GM23338 (cell line): Measurements from ENCODE around the gene CCDC188. TPM values are rescaled to one million over a fixed set of nuclear protein-coding genes. Genes with fewer than 3 reads are reported as not detected.

Experiments used
- ATAC-seq: fragments of 200-7000 bp; cut with Tn5 transposase; 3 replicates; pipeline ENCODE4 v1.9.1; 2020
- DNase-seq: peaks from one replicate; pipeline ENCODE4 v3.0.0-alpha.2; 2015; ENCODE audit warnings: low spot score
- H2AFZ ChIP-seq: fragments of 200-600 bp; sonication (generic); 2 replicates; pipeline ENCODE4 v1.8.0; 2016; ENCODE audit warnings: antibody characterized with exemption, mild to moderate bottlenecking, moderate library complexity
- H3F3A ChIP-seq: fragments of 200-600 bp; sonication (generic); replicated peaks from 2 replicates; pipeline ENCODE4 v1.8.0; 2017; ENCODE audit warnings: antibody characterized with exemption, mixed run types, low read depth
- H3K27ac ChIP-seq: fragments of 200-600 bp; sonication (generic); 2 replicates; pipeline ENCODE4 v1.6.1; 2016; ENCODE audit warnings: low read depth
- H3K27me3 ChIP-seq: fragments of 200-600 bp; sonication (generic); 2 replicates; pipeline ENCODE4 v1.8.0; 2016; ENCODE audit warnings: mild to moderate bottlenecking, mixed run types, moderate library complexity; ENCODE audit not compliant: insufficient read depth
- H3K36me3 ChIP-seq: fragments of 200-600 bp; sonication (generic); 2 replicates; pipeline ENCODE4 v1.8.0; 2016; ENCODE audit warnings: mild to moderate bottlenecking; ENCODE audit not compliant: insufficient read depth
- H3K4me1 ChIP-seq: fragments of 200-600 bp; sonication (generic); 2 replicates; pipeline ENCODE4 v1.8.0; 2016; ENCODE audit warnings: mild to moderate bottlenecking, moderate library complexity; ENCODE audit not compliant: insufficient read depth
- H3K4me2 ChIP-seq: fragments of 200-600 bp; sonication (generic); 2 replicates; pipeline ENCODE4 v1.7.1; 2017; ENCODE audit warnings: mixed run types
- H3K4me3 ChIP-seq: fragments of 200-600 bp; sonication (generic); 2 replicates; pipeline ENCODE4 v1.6.1; 2016; ENCODE audit warnings: mixed run types
- H3K79me2 ChIP-seq: fragments of 200-600 bp; sonication (generic); replicated peaks from 2 replicates; pipeline ENCODE4 v1.8.0; 2017; ENCODE audit warnings: mild to moderate bottlenecking; ENCODE audit not compliant: insufficient read depth
- H3K9me2 ChIP-seq: fragments of 200-600 bp; sonication (generic); 2 replicates; pipeline ENCODE4 v1.8.0; 2017; ENCODE audit not compliant: insufficient read depth
- H4K20me1 ChIP-seq: fragments of 200-600 bp; sonication (generic); replicated peaks from 2 replicates; pipeline ENCODE4 v1.8.0; 2017; ENCODE audit warnings: mild to moderate bottlenecking; ENCODE audit not compliant: insufficient read depth
- H3K27ac Mint-ChIP-seq: 2 replicates; pipeline ENCODE4 v1.8.0; 2020; ENCODE audit warnings: inconsistent platforms, mild to moderate bottlenecking, moderate library complexity, mixed read lengths
- H3K27me3 Mint-ChIP-seq: 3 replicates; pipeline ENCODE4 v1.8.0; 2022; ENCODE audit warnings: low read depth, mild to moderate bottlenecking, moderate library complexity, mixed read lengths, inconsistent platforms; ENCODE audit not compliant: insufficient read depth, poor library complexity
- H3K36me3 Mint-ChIP-seq: 3 replicates; pipeline ENCODE4 v1.8.0; 2021; ENCODE audit warnings: low read depth, mild to moderate bottlenecking, inconsistent platforms, moderate library complexity, mixed read lengths
- H3K4me1 Mint-ChIP-seq: 3 replicates; pipeline ENCODE4 v1.8.0; 2020; ENCODE audit warnings: mild to moderate bottlenecking, inconsistent platforms, mixed read lengths
- H3K4me3 Mint-ChIP-seq: 3 replicates; pipeline ENCODE4 v1.8.0; 2021; ENCODE audit warnings: moderate library complexity, mild to moderate bottlenecking, inconsistent platforms, mixed read lengths
- H3K9me3 Mint-ChIP-seq: 3 replicates; pipeline ENCODE4 v1.8.0; 2020; ENCODE audit warnings: moderate library complexity, mild to moderate bottlenecking, inconsistent platforms, mixed read lengths
- CTCF ChIP-seq, 2 experiments: fragments of 200-600 bp in 1 of 2; sonication (generic) in 1 of 2; conservative IDR thresholded peaks; 2 replicates each; pipeline versions ENCODE4 v1.5.1 to v1.6.1; 2016 to 2017; ENCODE audit warnings: antibody characterized with exemption in 2 of 2, low read depth in 2 of 2, mild to moderate bottlenecking in 2 of 2, moderate library complexity in 1 of 2
- ETS1 ChIP-seq: IDR thresholded peaks from 2 replicates; pipeline ENCODE4 v1.6.1; 2016; ENCODE audit warnings: antibody characterized with exemption
- EZH2phosphoT487 ChIP-seq: fragments of 200-600 bp; sonication (generic); IDR thresholded peaks from one replicate; pipeline ENCODE4 v1.8.1; 2018; ENCODE audit warnings: antibody characterized with exemption; ENCODE audit not compliant: unreplicated experiment
- NANOG ChIP-seq: IDR thresholded peaks from 2 replicates; pipeline ENCODE4 v1.6.1; 2016; ENCODE audit warnings: antibody characterized with exemption, borderline replicate concordance
- ZNF331 ChIP-seq: fragments of 250-450 bp; sonication (Bioruptor Pico); IDR thresholded peaks from 2 replicates; pipeline ENCODE4 v1.5.0; 2020; ENCODE audit warnings: low read depth, mild to moderate bottlenecking, moderate library complexity
- ZNF462 ChIP-seq: fragments of 250-450 bp; sonication (Bioruptor Pico); IDR thresholded peaks from 2 replicates; pipeline ENCODE4 v1.5.0; 2020; ENCODE audit warnings: mild to moderate bottlenecking, moderate library complexity
- polyA plus RNA-seq: library from polyadenylated mRNA; unstranded; fragments of >200 nt; fragmentation: Nextera tagmentation; extraction: Ambion mirVana; gene quantifications from 2 replicates; pipeline ENCODE4 v1.2.1, GENCODE V29; 2016
- total RNA-seq: library from RNA; depleted of rRNA; stranded (reverse); fragments of >200 nt; shearing (Covaris generic); gene quantifications from 2 replicates; pipeline ENCODE4 v1.2.3, GENCODE V29; 2014

The CCDC188 gene
- total and polyA plus RNA-seq, 2 experiments from 2014 or later, result not detected

GRCh38 chr22:20180640-20181039 is 29.8 kb upstream of the CCDC188 start (continued):
- TF ChIP-seq ZNF462 (CRISPR knock-in tag) (no peak), NANOG (no peak), ZNF331 (CRISPR knock-in tag) (no peak), ETS1 (no peak), EZH2phosphoT487 (no peak)

- Histone ChIP-seq H3K79me2 (no peaks in the 10 kb centered on the region), H4K20me1 (no peaks in the 10 kb centered on the region), H3K27ac (no peak overlapping the region), H2AFZ (no peak overlapping the region), H3K4me2 (no peak overlapping the region), H3K27me3 (no peaks in the 10 kb centered on the region), H3F3A (no peaks in the 10 kb centered on the region), H3K36me3 (no peaks in the 10 kb centered on the region), H3K9me2 (no peaks in the 10 kb centered on the region), H3K4me1 (no peaks in the 10 kb centered on the region), H3K4me3 (no peak overlapping the region)
- ATAC-seq, result peak; percentile 71
- H3K27ac Mint-ChIP-seq, result no peak overlapping the region
- no peak overlapping the region for H3K4me3 Mint-ChIP-seq
- no peaks in the 10 kb centered on the region for H3K9me3 Mint-ChIP-seq
- TF ChIP-seq ZNF462 (CRISPR knock-in tag) (no peak), CTCF (conservative IDR thresholded peaks at IDR 0.05; ENCODE audit: low read depth in 2 of 2) (peak; percentile 43 to 51)
- peak; percentile 39 for DNase-seq
- no peaks in the 10 kb centered on the region for H3K4me1 Mint-ChIP-seq
- H3K27me3 Mint-ChIP-seq, result peaks cover 16% of the 10 kb centered on the region
- H3K36me3 Mint-ChIP-seq, result no peaks in the 10 kb centered on the region
Measured at GRCh38 chr22:20180245-20180630, 29.4 kb upstream of the CCDC188 start.
